ENCODE measurements around the gene PARD6A.

- TF ChIP-seq, protein P1, sequence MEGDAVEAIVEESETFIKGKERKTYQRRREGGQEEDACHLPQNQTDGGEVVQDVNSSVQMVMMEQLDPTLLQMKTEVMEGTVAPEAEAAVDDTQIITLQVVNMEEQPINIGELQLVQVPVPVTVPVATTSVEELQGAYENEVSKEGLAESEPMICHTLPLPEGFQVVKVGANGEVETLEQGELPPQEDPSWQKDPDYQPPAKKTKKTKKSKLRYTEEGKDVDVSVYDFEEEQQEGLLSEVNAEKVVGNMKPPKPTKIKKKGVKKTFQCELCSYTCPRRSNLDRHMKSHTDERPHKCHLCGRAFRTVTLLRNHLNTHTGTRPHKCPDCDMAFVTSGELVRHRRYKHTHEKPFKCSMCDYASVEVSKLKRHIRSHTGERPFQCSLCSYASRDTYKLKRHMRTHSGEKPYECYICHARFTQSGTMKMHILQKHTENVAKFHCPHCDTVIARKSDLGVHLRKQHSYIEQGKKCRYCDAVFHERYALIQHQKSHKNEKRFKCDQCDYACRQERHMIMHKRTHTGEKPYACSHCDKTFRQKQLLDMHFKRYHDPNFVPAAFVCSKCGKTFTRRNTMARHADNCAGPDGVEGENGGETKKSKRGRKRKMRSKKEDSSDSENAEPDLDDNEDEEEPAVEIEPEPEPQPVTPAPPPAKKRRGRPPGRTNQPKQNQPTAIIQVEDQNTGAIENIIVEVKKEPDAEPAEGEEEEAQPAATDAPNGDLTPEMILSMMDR (IDR thresholded peaks at IDR 0.05; ENCODE audit: low read depth, low read length) = no peak
- TF ChIP-seq EZH2phosphoT487 (IDR thresholded peaks at IDR 0.05; ENCODE audit: low read depth) = no peak
Observed at GRCh38 chr16:67664871-67665270, 4.1 kb downstream of the PARD6A start.
